HepG2 (cell line): ENCODE measurements around the gene FNDC7. TPM values are rescaled to one million over a fixed set of nuclear protein-coding genes. Genes with fewer than 3 reads are reported as not detected.

Source experiments
- ARID2 ChIP-seq: sonication (generic); formaldehyde crosslinking; IDR thresholded peaks from 2 replicates; pipeline ENCODE4 v1.8.1; 2022; ENCODE audit warnings: mild to moderate bottlenecking, missing genetic modification reagents, borderline replicate concordance
- EHMT2 ChIP-seq: fragments of 200-600 bp; sonication (generic); IDR thresholded peaks from 2 replicates; pipeline ENCODE4 v1.7.0; 2017; ENCODE audit warnings: antibody characterized with exemption, low read depth, low read length, borderline replicate concordance
- HMG20B ChIP-seq: conservative IDR thresholded peaks from 2 replicates; pipeline ENCODE4 v1.6.1; 2016; ENCODE audit warnings: missing genetic modification reagents, missing compliant biosample characterization
- KDM6A ChIP-seq: IDR thresholded peaks from 2 replicates; pipeline ENCODE4 v1.6.1; 2016; ENCODE audit warnings: low read depth
- MED1 ChIP-seq: sonication (generic); formaldehyde crosslinking; IDR thresholded peaks from 2 replicates; pipeline ENCODE4 v1.4.0; 2020; ENCODE audit warnings: missing genetic modification reagents
- NAIF1 ChIP-seq: sonication (generic); formaldehyde crosslinking; IDR thresholded peaks from 2 replicates; pipeline ENCODE4 v1.5.0; 2020; ENCODE audit warnings: mild to moderate bottlenecking, missing genetic modification reagents, borderline replicate concordance
- POLR2AphosphoS5 ChIP-seq: IDR thresholded peaks from 2 replicates; pipeline ENCODE4 v1.6.1; 2012; ENCODE audit warnings: low read depth, low read length
- SALL2 ChIP-seq: sonication (generic); formaldehyde crosslinking; IDR thresholded peaks from 2 replicates; pipeline ENCODE4 v1.8.1; 2023; ENCODE audit warnings: mild to moderate bottlenecking, missing genetic modification reagents, inconsistent platforms
- TBL1XR1 ChIP-seq: fragments of 150-350 bp; IDR thresholded peaks from 2 replicates; pipeline ENCODE4 v1.6.1; 2014; ENCODE audit warnings: borderline replicate concordance, low read length; ENCODE audit not compliant: partially characterized antibody
- TEAD3 ChIP-seq: optimal IDR thresholded peaks from 2 replicates; pipeline ENCODE3; 2016; ENCODE audit warnings: borderline replicate concordance
- ZNF276 ChIP-seq: sonication (generic); formaldehyde crosslinking; IDR thresholded peaks from 2 replicates; pipeline ENCODE4 v1.4.0; 2020; ENCODE audit warnings: mild to moderate bottlenecking, low read depth, missing genetic modification reagents
- ZNF777 ChIP-seq: sonication (generic); formaldehyde crosslinking; IDR thresholded peaks from 2 replicates; pipeline ENCODE4 v1.4.0; 2020; ENCODE audit warnings: missing genetic modification reagents
- ZNF782 ChIP-seq: sonication (generic); formaldehyde crosslinking; IDR thresholded peaks from 2 replicates; pipeline ENCODE4 v1.4.0; 2020; ENCODE audit warnings: missing genetic modification reagents, mild to moderate bottlenecking, borderline replicate concordance
- ZSCAN29 ChIP-seq: sonication (generic); formaldehyde crosslinking; conservative IDR thresholded peaks from 2 replicates; pipeline ENCODE4 v1.4.0; 2020; ENCODE audit warnings: mild to moderate bottlenecking, missing genetic modification reagents
- polyA plus RNA-seq, 8 experiments: library from polyadenylated mRNA; depleted of rRNA in 3 of 8; stranded (reverse) in 7 of 8; unstranded in 1 of 8; fragments of >200 nt; fragmentation: Illumina TruSeq in 4 of 8; extraction: Trizol in 4 of 8; gene quantifications; 2 replicates each; pipeline versions ENCODE4 v1.2.1 to v1.2.3, GENCODE V29; 2011 to 2016; ENCODE audit warnings: low read depth in 4 of 8, missing spikeins in 1 of 8, mixed read lengths in 1 of 8; ENCODE audit not compliant: insufficient read depth in 1 of 8
- total RNA-seq, 5 experiments: library from RNA; depleted of rRNA; stranded (reverse); fragments of >200 nt; fragmentation: Illumina TruSeq; extraction: Trizol; gene quantifications; 2 replicates each; pipeline ENCODE4 v1.2.3, GENCODE V29; 2016; ENCODE audit warnings: low read depth in 1 of 5
- TF ChIP-seq, protein P1 (sequence below): sonication (generic); formaldehyde crosslinking; IDR thresholded peaks from 2 replicates; pipeline ENCODE4 v1.4.0; 2020; ENCODE audit warnings: mild to moderate bottlenecking, missing genetic modification reagents, borderline replicate concordance
- TF ChIP-seq, protein P2 (sequence below): sonication (generic); formaldehyde crosslinking; IDR thresholded peaks from 2 replicates; pipeline ENCODE4 v1.4.0; 2020; ENCODE audit warnings: missing genetic modification reagents
- TF ChIP-seq, protein P3 (sequence below): sonication (generic); formaldehyde crosslinking; IDR thresholded peaks from 2 replicates; pipeline ENCODE4 v1.5.1; 2020; ENCODE audit warnings: missing genetic modification reagents, mild to moderate bottlenecking, borderline replicate concordance
- TF ChIP-seq, protein P4 (sequence below): fragments of 450-650 bp; IDR thresholded peaks from 2 replicates; pipeline ENCODE4 v1.6.1; 2016
- TF ChIP-seq, protein P5 (sequence below): IDR thresholded peaks from 2 replicates; pipeline ENCODE4 v1.6.1; 2016; ENCODE audit warnings: missing biosample characterization, missing genetic modification reagents, low read depth

Gene FNDC7
- total and polyA plus RNA-seq, 2 of the 13 experiments (the other 11 are each of a cell fraction or from before 2014, with no cell fraction given), result 0.03 TPM; not detected in 1

GRCh38 chr1:108746382-108747170, 33.9 kb downstream of the FNDC7 start, which contains the start of gene STXBP3 (continued):
- TF ChIP-seq, protein P1, sequence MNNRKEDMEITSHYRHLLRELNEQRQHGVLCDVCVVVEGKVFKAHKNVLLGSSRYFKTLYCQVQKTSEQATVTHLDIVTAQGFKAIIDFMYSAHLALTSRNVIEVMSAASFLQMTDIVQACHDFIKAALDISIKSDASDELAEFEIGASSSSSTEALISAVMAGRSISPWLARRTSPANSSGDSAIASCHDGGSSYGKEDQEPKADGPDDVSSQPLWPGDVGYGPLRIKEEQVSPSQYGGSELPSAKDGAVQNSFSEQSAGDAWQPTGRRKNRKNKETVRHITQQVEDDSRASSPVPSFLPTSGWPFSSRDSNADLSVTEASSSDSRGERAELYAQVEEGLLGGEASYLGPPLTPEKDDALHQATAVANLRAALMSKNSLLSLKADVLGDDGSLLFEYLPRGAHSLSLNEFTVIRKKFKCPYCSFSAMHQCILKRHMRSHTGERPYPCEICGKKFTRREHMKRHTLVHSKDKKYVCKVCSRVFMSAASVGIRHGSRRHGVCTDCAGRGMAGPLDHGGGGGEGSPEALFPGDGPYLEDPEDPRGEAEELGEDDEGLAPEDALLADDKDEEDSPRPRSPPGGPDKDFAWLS (CRISPR knock-in tag), result no peak
- TF ChIP-seq EHMT2 (no peak; the same call in 1 of the 2 replicates), POLR2AphosphoS5 (peak; percentile 95), ZSCAN29 (CRISPR knock-in tag) (peak; percentile 66; the same call in 1 of the 2 replicates), ZNF782 (CRISPR knock-in tag) (peak; percentile 16; the same call in 1 of the 2 replicates), ZNF276 (CRISPR knock-in tag) (peak; percentile 70; the same call in 1 of the 2 replicates), HMG20B (no peak), ZNF777 (CRISPR knock-in tag) (peak; percentile 100), MED1 (CRISPR knock-in tag) (peak; percentile 73; the same call in 1 of the 2 replicates), TBL1XR1 (no peak), SALL2 (CRISPR knock-in tag) (peak; percentile 74), ARID2 (no peak), NAIF1 (CRISPR knock-in tag) (peak; percentile 83), TEAD3 (peak; percentile 93), KDM6A (CRISPR knock-in tag) (no peak)
- TF ChIP-seq, protein P2, sequence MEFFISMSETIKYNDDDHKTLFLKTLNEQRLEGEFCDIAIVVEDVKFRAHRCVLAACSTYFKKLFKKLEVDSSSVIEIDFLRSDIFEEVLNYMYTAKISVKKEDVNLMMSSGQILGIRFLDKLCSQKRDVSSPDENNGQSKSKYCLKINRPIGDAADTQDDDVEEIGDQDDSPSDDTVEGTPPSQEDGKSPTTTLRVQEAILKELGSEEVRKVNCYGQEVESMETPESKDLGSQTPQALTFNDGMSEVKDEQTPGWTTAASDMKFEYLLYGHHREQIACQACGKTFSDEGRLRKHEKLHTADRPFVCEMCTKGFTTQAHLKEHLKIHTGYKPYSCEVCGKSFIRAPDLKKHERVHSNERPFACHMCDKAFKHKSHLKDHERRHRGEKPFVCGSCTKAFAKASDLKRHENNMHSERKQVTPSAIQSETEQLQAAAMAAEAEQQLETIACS (CRISPR knock-in tag), result peak; percentile 46; the same call in 1 of the 2 replicates
- TF ChIP-seq, protein P3, sequence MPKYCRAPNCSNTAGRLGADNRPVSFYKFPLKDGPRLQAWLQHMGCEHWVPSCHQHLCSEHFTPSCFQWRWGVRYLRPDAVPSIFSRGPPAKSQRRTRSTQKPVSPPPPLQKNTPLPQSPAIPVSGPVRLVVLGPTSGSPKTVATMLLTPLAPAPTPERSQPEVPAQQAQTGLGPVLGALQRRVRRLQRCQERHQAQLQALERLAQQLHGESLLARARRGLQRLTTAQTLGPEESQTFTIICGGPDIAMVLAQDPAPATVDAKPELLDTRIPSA, result peak; percentile 78; the same call in 1 of the 2 replicates
- TF ChIP-seq, protein P4, sequence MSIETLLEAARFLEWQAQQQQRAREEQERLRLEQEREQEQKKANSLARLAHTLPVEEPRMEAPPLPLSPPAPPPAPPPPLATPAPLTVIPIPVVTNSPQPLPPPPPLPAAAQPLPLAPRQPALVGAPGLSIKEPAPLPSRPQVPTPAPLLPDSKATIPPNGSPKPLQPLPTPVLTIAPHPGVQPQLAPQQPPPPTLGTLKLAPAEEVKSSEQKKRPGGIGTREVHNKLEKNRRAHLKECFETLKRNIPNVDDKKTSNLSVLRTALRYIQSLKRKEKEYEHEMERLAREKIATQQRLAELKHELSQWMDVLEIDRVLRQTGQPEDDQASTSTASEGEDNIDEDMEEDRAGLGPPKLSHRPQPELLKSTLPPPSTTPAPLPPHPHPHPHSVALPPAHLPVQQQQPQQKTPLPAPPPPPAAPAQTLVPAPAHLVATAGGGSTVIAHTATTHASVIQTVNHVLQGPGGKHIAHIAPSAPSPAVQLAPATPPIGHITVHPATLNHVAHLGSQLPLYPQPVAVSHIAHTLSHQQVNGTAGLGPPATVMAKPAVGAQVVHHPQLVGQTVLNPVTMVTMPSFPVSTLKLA, result no peak
- TF ChIP-seq, protein P5, sequence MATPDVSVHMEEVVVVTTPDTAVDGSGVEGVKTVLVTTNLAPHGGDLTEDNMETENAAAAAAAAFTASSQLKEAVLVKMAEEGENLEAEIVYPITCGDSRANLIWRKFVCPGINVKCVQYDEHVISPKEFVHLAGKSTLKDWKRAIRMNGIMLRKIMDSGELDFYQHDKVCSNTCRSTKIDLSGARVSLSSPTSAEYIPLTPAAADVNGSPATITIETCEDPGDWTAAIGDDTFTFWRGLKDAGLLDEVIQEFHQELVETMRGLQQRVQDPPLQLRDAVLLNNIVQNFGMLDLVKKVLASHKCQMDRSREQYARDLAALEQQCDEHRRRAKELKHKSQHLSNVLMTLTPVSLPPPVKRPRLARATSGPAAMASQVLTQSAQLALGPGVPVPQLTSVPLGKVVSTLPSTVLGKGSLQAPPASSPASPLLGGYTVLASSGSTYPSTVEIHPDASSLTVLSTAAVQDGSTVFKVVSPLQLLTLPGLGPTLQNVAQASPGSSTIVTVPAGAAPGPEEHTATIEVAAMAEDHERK, result no peak
